Calu3 (cell line): ENCODE results near the gene SLC30A10. TPM values are rescaled to one million over a fixed set of nuclear protein-coding genes. Genes with fewer than 3 reads are reported as not detected.
"Not testable (repeated sequence)": the region's sequence is repeated elsewhere in the genome, so short reads cannot be mapped to it uniquely, and the experiment has no call there.

Experiments
- BruUV-seq: library from RNA; stranded (reverse); fragments of 400-500 nt; replicated peaks from 2 replicates; lab custom pipeline; 2021; lab: Mats Ljungman, UMichigan
- CTCF ChIA-PET: fragments of 300-600 bp; sonication (Branson Sonifier 250); formaldehyde crosslinking; loops from one replicate; lab custom pipeline; 2022; ENCODE audit warnings: antibody characterized with exemption; lab: Charles Lee
- DNase-seq: peaks from one replicate; pipeline ENCODE4 v3.0.0; 2022
- H3K27ac Mint-ChIP-seq: one replicate; pipeline ENCODE4 v1.8.0; 2022; ENCODE audit warnings: mixed read lengths; ENCODE audit not compliant: unreplicated experiment
- H3K27me3 Mint-ChIP-seq: one replicate; pipeline ENCODE4 v1.8.0; 2022; ENCODE audit warnings: mixed read lengths; ENCODE audit not compliant: unreplicated experiment
- H3K36me3 Mint-ChIP-seq: one replicate; pipeline ENCODE4 v1.8.0; 2022; ENCODE audit warnings: mild to moderate bottlenecking, moderate library complexity, mixed read lengths; ENCODE audit not compliant: insufficient read depth, unreplicated experiment
- H3K4me1 Mint-ChIP-seq: one replicate; pipeline ENCODE4 v1.8.0; 2022; ENCODE audit warnings: mild to moderate bottlenecking, low read depth, mixed read lengths; ENCODE audit not compliant: unreplicated experiment
- H3K4me3 Mint-ChIP-seq: one replicate; pipeline ENCODE4 v1.8.0; 2022; ENCODE audit warnings: mild to moderate bottlenecking, low read depth, moderate library complexity, mixed read lengths; ENCODE audit not compliant: unreplicated experiment
- H3K9me3 Mint-ChIP-seq: one replicate; pipeline ENCODE4 v1.8.0; 2022; ENCODE audit warnings: low read depth, mixed read lengths; ENCODE audit not compliant: unreplicated experiment
- intact Hi-C: fragments of 100-400 bp; cut with micrococcal nuclease; formaldehyde crosslinking; loops from one replicate; pipeline ENCODE4 v1.10.0; 2022; ENCODE audit not compliant: unreplicated experiment
- total RNA-seq: library from RNA; stranded (reverse); gene quantifications from 2 replicates; pipeline ENCODE4 v1.2.3, GENCODE V29; 2022
- TF ChIP-seq, protein P1 (sequence below): fragments of 200-600 bp; IDR thresholded peaks from one replicate; pipeline ENCODE4 v1.8.0; 2022; ENCODE audit warnings: antibody characterized with exemption; ENCODE audit not compliant: unreplicated experiment

Gene SLC30A10
- total RNA-seq, 1 experiment from 2014 or later = not detected

DNA sequence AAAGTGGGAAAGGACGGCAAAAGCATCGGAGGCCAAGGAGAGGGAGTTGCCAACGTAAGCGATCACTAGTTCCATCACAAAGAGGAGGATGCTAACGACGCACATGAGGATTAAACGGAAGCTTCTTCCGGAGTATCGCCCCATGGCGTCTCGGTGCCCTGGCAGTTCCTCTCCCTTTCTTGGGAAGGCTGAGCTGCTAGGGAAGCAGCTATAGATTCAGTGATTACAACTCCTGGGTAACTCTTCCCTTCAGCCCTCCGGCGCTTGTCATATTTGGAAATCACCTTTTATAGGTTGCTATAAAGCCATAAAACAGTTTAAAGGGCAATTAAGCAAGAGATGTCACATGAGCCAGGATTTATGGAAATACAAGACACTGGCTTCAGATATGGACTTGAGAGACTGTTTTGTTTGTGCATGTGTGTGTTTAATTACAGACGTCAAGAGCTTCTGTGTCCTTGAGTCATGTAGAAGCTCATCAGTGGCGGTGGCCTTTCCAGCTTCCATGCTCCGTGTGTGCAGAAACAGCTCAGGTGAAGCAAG, 30.6 kb upstream of the SLC30A10 start:
- H3K27me3 Mint-ChIP-seq = no peaks in the 10 kb centered on the region
- no peak overlapping the region for H3K27ac Mint-ChIP-seq
- no TSS peak for BruUV-seq
- peaks cover 9% of the 10 kb centered on the region for H3K4me1 Mint-ChIP-seq
- H3K4me3 Mint-ChIP-seq = no peak overlapping the region
- TF ChIP-seq, protein P1, sequence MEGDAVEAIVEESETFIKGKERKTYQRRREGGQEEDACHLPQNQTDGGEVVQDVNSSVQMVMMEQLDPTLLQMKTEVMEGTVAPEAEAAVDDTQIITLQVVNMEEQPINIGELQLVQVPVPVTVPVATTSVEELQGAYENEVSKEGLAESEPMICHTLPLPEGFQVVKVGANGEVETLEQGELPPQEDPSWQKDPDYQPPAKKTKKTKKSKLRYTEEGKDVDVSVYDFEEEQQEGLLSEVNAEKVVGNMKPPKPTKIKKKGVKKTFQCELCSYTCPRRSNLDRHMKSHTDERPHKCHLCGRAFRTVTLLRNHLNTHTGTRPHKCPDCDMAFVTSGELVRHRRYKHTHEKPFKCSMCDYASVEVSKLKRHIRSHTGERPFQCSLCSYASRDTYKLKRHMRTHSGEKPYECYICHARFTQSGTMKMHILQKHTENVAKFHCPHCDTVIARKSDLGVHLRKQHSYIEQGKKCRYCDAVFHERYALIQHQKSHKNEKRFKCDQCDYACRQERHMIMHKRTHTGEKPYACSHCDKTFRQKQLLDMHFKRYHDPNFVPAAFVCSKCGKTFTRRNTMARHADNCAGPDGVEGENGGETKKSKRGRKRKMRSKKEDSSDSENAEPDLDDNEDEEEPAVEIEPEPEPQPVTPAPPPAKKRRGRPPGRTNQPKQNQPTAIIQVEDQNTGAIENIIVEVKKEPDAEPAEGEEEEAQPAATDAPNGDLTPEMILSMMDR = no peak
- CTCF ChIA-PET = no interaction called here
- intact Hi-C loops = loop anchor here (5.0 kb wide), 1 partner anchor 122 kb away; no protein-coding TSS in a partner anchor
- DNase-seq = no peak
- no peaks in the 10 kb centered on the region for H3K36me3 Mint-ChIP-seq
- H3K9me3 Mint-ChIP-seq = no peaks in the 10 kb centered on the region

- intact Hi-C loops = loop anchor here (5.0 kb wide), 1 partner anchor 118 kb away; no protein-coding TSS in a partner anchor
- H3K4me1 Mint-ChIP-seq = peaks cover 9% of the 10 kb centered on the region
- TF ChIP-seq, protein P1 = no peak
- no peak for DNase-seq
- H3K27me3 Mint-ChIP-seq = no peaks in the 10 kb centered on the region
- H3K27ac Mint-ChIP-seq = no peak overlapping the region
- BruUV-seq = no TSS peak
- no peak overlapping the region for H3K4me3 Mint-ChIP-seq
- no peaks in the 10 kb centered on the region for H3K36me3 Mint-ChIP-seq
- H3K9me3 Mint-ChIP-seq = no peaks in the 10 kb centered on the region
- CTCF ChIA-PET = no interaction called here
Measured at GRCh38 chr1:219954736-219955421, 26.5 kb upstream of the SLC30A10 start.

DNA sequence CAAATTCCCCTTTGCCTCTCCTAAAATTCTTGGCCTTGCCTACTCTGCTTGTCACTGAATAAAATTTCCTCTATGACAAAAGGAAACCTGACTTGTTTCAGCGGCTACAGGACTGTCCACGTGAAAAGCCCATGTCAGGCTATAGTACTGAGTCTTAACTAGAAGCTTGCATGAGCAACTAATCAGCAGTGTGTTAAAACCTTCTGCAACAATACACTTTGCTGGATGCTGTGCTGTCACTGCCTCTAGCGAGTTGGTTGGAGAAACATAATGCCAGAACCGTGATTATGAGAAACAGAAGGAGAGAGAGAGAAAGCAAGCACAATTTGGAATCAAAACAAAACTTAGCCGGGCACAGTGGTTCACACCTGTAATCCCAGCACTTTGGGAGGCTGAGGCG, 25.7 kb upstream of the SLC30A10 start:
- Mint-ChIP-seq H3K27ac (no peak overlapping the region), H3K27me3 (no peaks in the 10 kb centered on the region), H3K9me3 (no peaks in the 10 kb centered on the region), H3K4me1 (peaks cover 9% of the 10 kb centered on the region), H3K4me3 (no peak overlapping the region), H3K36me3 (no peaks in the 10 kb centered on the region)
- no TSS peak for BruUV-seq
- TF ChIP-seq, protein P1 = no peak
- intact Hi-C loops = no loop called here
- DNase-seq = no peak
- CTCF ChIA-PET = no interaction called here

DNA sequence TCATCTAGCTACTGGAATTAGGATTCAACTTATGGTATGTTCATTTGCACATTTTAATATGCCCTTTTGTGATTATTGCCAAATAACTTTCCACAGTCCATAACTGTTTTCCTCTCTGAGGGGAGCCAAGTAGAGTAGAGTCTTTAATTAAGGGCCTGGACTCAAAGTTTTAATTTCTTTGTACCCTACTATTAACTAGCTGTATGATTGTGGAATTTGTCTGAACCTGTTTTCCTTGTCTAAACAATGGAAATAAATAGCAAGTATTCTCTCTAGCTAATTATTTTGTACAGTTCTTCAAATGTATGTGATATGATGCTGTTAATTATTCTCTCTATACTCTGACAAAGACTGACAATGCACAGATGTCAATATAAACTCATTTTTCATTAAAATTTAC, 24.0 kb upstream of the SLC30A10 start:
- CTCF ChIA-PET = no interaction called here
- TF ChIP-seq, protein P1 = no peak
- no TSS peak for BruUV-seq
- Mint-ChIP-seq H3K27me3 (no peaks in the 10 kb centered on the region), H3K36me3 (no peaks in the 10 kb centered on the region), H3K4me1 (peaks cover 9% of the 10 kb centered on the region), H3K9me3 (no peaks in the 10 kb centered on the region), H3K4me3 (no peak overlapping the region), H3K27ac (no peak overlapping the region)
- intact Hi-C loops = no loop called here
- no peak for DNase-seq

DNA sequence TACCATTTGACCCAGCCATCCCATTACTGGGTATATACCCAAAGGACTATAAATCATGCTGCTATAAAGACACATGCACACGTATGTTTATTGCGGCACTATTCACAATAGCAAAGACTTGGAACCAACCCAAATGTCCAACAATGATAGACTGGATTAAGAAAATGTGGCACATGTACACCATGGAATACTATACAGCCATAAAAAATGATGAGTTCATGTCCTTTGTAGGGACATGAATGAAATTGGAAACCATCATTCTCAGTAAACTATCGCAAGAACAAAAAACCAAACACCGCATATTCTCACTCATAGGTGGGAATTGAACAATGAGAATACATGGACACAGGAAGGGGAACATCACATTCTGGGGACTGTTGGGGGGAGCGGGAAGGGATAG, 20.9 kb upstream of the SLC30A10 start:
- BruUV-seq, H3K4me1 Mint-ChIP-seq, CTCF ChIA-PET, H3K4me3 Mint-ChIP-seq, H3K36me3 Mint-ChIP-seq, H3K27ac Mint-ChIP-seq, H3K27me3 Mint-ChIP-seq, H3K9me3 Mint-ChIP-seq, DNase-seq, intact Hi-C loops: not testable (repeated sequence)

DNA sequence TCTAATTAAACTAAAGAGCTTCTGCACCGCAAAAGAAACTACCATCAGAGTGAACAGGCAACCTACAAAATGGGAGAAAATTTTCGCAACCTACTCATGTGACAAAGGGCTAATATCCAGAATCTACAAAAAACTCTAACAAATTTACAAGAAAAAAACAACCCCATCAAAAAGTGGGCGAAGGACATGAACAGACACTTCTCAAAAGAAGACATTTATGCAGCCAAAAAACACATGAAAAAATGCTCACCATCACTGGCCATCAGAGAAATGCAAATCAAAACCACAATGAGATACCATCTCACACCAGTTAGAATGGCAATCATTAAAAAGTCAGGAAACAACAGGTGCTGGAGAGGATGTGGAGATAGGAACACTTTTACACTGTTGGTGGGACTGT, 20.4 kb upstream of the SLC30A10 start:
- BruUV-seq, intact Hi-C loops, H3K36me3 Mint-ChIP-seq, H3K9me3 Mint-ChIP-seq, H3K27me3 Mint-ChIP-seq, H3K27ac Mint-ChIP-seq, DNase-seq, H3K4me3 Mint-ChIP-seq, CTCF ChIA-PET, H3K4me1 Mint-ChIP-seq: not testable (repeated sequence)
